Neuronal stem cell (in vitro differentiated cells): Measurements from ENCODE around the gene LPAR1.

Experiments
- DNase-seq: peaks from one replicate; pipeline ENCODE4 v3.0.0-alpha.2; 2013; ENCODE audit warnings: low spot score
- H2AFZ ChIP-seq: one replicate; pipeline ENCODE4 v1.6.1; 2013; ENCODE audit warnings: mild to moderate bottlenecking, low read length, inconsistent platforms
- H2AK5ac ChIP-seq: 2 replicates; pipeline ENCODE4 v1.6.1; 2013; ENCODE audit warnings: low read depth, mild to moderate bottlenecking, inconsistent platforms, low read length, moderate library complexity, mixed read lengths
- H2BK120ac ChIP-seq: 2 replicates; pipeline ENCODE4 v1.6.1; 2013; ENCODE audit warnings: low read depth, mild to moderate bottlenecking, inconsistent platforms, low read length, moderate library complexity, mixed read lengths
- H2BK12ac ChIP-seq: one replicate; pipeline ENCODE4 v1.6.1; 2013; ENCODE audit warnings: low read length, inconsistent platforms
- H2BK15ac ChIP-seq: 2 replicates; pipeline ENCODE4 v1.6.1; 2013; ENCODE audit warnings: mild to moderate bottlenecking, low read length, inconsistent platforms, mixed read lengths
- H2BK5ac ChIP-seq: one replicate; pipeline ENCODE4 v1.6.1; 2013; ENCODE audit warnings: inconsistent platforms, mild to moderate bottlenecking, low read length, moderate library complexity
- H3K14ac ChIP-seq: one replicate; pipeline ENCODE4 v1.6.1; 2013; ENCODE audit warnings: low read length, inconsistent platforms
- H3K18ac ChIP-seq: 2 replicates; pipeline ENCODE4 v1.6.1; 2013; ENCODE audit warnings: low read length, inconsistent platforms
- H3K23ac ChIP-seq: 2 replicates; pipeline ENCODE4 v1.6.1; 2013; ENCODE audit warnings: low read depth, mild to moderate bottlenecking, mixed read lengths, low read length, inconsistent platforms; ENCODE audit not compliant: poor library complexity
- H3K27ac ChIP-seq: replicated peaks from 3 replicates; pipeline ENCODE4 v1.5.1; 2013; ENCODE audit warnings: low read length, inconsistent platforms
- H3K27me3 ChIP-seq, 3 experiments: 2 replicates each; pipeline ENCODE4 v1.6.1; 2013; ENCODE audit warnings: low read length in 3 of 3, mild to moderate bottlenecking in 2 of 3, inconsistent platforms in 1 of 3, low read depth in 1 of 3, mixed read lengths in 1 of 3, moderate library complexity in 1 of 3; ENCODE audit not compliant: control insufficient read depth in 3 of 3, insufficient read depth in 3 of 3
- H3K36me3 ChIP-seq, 2 donors: replicated peaks in 1 of 2; 2 replicates each; pipeline ENCODE4 v1.6.1; 2013; ENCODE audit warnings: low read length in 2 of 2; ENCODE audit not compliant: control insufficient read depth in 2 of 2, insufficient read depth in 2 of 2
- H3K4ac ChIP-seq: 2 replicates; pipeline ENCODE4 v1.6.1; 2013; ENCODE audit warnings: inconsistent platforms, mild to moderate bottlenecking, low read length, moderate library complexity
- H3K4me1 ChIP-seq, 2 donors: 1 replicate in 1 of 2; 2 replicates in 1 of 2; pipeline ENCODE4 v1.6.1; 2013; ENCODE audit warnings: low read length in 2 of 2, low read depth in 1 of 2; ENCODE audit not compliant: control insufficient read depth in 2 of 2, insufficient read depth in 1 of 2
- H3K4me2 ChIP-seq: one replicate; pipeline ENCODE4 v1.6.1; 2013; ENCODE audit warnings: mild to moderate bottlenecking, low read length, inconsistent platforms; ENCODE audit not compliant: insufficient read depth, poor library complexity, severe bottlenecking
- H3K4me3 ChIP-seq, 2 donors: 2 replicates each; pipeline ENCODE4 v1.5.1; 2013; ENCODE audit warnings: low read length in 2 of 2, mild to moderate bottlenecking in 2 of 2, inconsistent platforms in 1 of 2, moderate library complexity in 1 of 2
- H3K79me1 ChIP-seq: one replicate; pipeline ENCODE4 v1.6.1; 2013; ENCODE audit warnings: low read depth, mild to moderate bottlenecking, inconsistent platforms, low read length, moderate library complexity
- H3K9ac ChIP-seq: one replicate; pipeline ENCODE4 v1.6.1; 2013; ENCODE audit warnings: mild to moderate bottlenecking, low read depth, low read length, inconsistent platforms; ENCODE audit not compliant: poor library complexity
- H3K9me3 ChIP-seq, 2 donors: replicated peaks in 1 of 2; 2 replicates each; pipeline versions ENCODE3 to v1.6.1; 2013; ENCODE audit warnings: low read length in 2 of 2, mild to moderate bottlenecking in 2 of 2, inconsistent platforms in 1 of 2, low read depth in 1 of 2, mixed read lengths in 1 of 2, moderate library complexity in 1 of 2; ENCODE audit not compliant: control insufficient read depth in 2 of 2, insufficient read depth in 1 of 2
- H4K8ac ChIP-seq: one replicate; pipeline ENCODE4 v1.6.1; 2013; ENCODE audit warnings: low read depth, mild to moderate bottlenecking, inconsistent platforms, low read length, moderate library complexity
- H4K91ac ChIP-seq: one replicate; pipeline ENCODE4 v1.6.1; 2013; ENCODE audit warnings: low read length, low read depth, mild to moderate bottlenecking, inconsistent platforms; ENCODE audit not compliant: poor library complexity
- WGBS, 2 donors: extraction: QIAGEN DNeasy Blood & Tissue Kit; methylation state at CpG; one replicate each; pipeline ENCODE4 v1.1.7; 2013; ENCODE audit warnings: missing lambda C conversion rate in 2 of 2, mixed read lengths in 1 of 2; ENCODE audit not compliant: insufficient read length in 2 of 2, insufficient replicate concordance in 1 of 2; ENCODE audit errors: extremely low coverage in 2 of 2; 5-methylcytosine and 5-hydroxymethylcytosine counted together

Gene LPAR1

DNA sequence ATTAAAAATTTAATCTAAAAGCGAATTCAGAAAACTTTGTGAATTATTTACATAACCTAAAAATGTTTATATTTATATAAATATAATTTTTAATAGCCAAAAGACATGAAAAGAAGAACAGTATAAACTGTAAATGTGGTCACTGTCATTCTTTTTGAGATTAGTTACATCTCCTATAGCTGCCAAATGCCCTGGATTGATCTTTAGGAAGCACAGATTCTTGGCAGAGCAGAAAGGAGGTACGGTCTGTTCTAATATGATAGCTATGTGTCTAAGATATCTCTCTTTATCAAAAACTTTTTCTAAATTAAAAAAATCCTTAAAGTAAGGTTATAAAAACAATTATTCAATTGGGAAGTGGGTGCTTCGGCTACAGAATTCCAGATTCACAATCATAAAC is 151.0 kb downstream of the LPAR1 start:
- Histone ChIP-seq H3K14ac (no peak overlapping the region), H3K4me2 (no peak overlapping the region), H2BK15ac (no peak overlapping the region), H3K23ac (no peak overlapping the region), H3K27me3 (no peaks in the 10 kb centered on the region), H3K9ac (no peak overlapping the region), H4K91ac (no peak overlapping the region), H3K4me3 (no peak overlapping the region), H3K9me3 (peaks cover 0 to 3% of the 10 kb centered on the region in 2 donors), H3K4me1 (peaks cover 0 to 1% of the 10 kb centered on the region in 2 donors), H4K8ac (no peak overlapping the region), H2AK5ac (no peak overlapping the region), H3K79me1 (no peaks in the 10 kb centered on the region), H2BK12ac (no peak overlapping the region), H3K36me3 (no peaks in the 10 kb centered on the region), H3K18ac (no peak overlapping the region), H2AFZ (no peak overlapping the region), H3K4ac (no peak overlapping the region), H2BK5ac (no peak overlapping the region), H2BK120ac (no peak overlapping the region), H3K27ac (no peak overlapping the region)
- no peak for DNase-seq
- no CpG with 5 or more reads among the region's 3 CpGs for WGBS, 2 donors

DNA sequence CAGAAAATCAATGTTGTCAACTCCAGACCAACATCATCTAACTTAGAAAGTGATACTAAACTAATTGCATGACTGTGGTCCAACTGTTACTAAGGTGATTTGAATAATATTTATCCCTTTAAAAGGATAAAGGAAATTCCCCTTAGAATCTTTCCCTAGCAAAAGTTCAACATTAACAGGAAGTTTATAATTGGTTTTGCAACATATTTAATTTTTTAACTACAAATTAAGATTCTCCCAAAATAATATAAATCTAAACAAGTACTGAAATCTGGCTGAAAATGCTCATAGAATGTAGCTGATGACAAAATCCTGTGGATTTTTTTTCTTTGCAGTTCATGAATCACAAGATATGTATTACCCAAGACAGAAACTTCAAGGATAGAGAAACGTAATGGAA is 151.4 kb downstream of the LPAR1 start:
- no peak for DNase-seq
- H2BK5ac ChIP-seq, result no peak overlapping the region
- no peak overlapping the region for H2AFZ ChIP-seq
- no peak overlapping the region for H2BK15ac ChIP-seq
- H2BK12ac ChIP-seq, result no peak overlapping the region
- peaks cover 0 to 1% of the 10 kb centered on the region in 2 donors for H3K4me1 ChIP-seq
- no peak overlapping the region for H3K23ac ChIP-seq
- no peak overlapping the region for H4K91ac ChIP-seq
- no peak overlapping the region for H3K14ac ChIP-seq
- H3K36me3 ChIP-seq, result no peaks in the 10 kb centered on the region
- H2AK5ac ChIP-seq, result no peak overlapping the region
- no peak overlapping the region for H3K9ac ChIP-seq
- no peak overlapping the region for H4K8ac ChIP-seq
- no peaks in the 10 kb centered on the region for H3K79me1 ChIP-seq
- no CpG with 5 or more reads among the region's 1 CpG for WGBS, 2 donors
- H3K4me3 ChIP-seq, result no peak overlapping the region
- H3K4me2 ChIP-seq, result no peak overlapping the region
- H3K27me3 ChIP-seq, result no peaks in the 10 kb centered on the region
- no peak overlapping the region for H3K18ac ChIP-seq
- H3K9me3 ChIP-seq, result peaks cover 0 to 3% of the 10 kb centered on the region in 2 donors
- no peak overlapping the region for H3K27ac ChIP-seq
- H2BK120ac ChIP-seq, result no peak overlapping the region
- no peak overlapping the region for H3K4ac ChIP-seq

DNA sequence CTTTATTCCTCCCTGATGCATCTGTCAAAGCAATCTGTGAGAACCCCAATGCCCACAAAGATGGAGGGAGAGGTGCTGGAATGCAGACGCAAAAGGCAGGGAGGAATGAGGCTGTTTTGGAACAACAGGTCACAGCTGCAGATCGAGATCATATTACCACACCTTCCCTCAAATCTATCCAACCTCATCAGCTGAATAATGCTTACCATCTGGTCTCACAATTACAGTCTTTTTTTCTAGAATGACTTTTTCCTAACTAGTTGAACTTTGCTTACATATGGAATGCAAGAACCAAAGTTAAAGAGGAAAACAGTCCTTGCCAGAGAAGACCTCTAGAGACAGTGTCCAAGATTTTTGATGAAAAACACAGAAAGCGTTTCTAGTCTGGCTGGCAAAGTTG is 158.1 kb downstream of the LPAR1 start:
- H2BK5ac ChIP-seq, result no peak overlapping the region
- H3K23ac ChIP-seq, result no peak overlapping the region
- peaks cover 2 to 4% of the 10 kb centered on the region in 2 donors for H3K9me3 ChIP-seq
- no peak overlapping the region for H3K27ac ChIP-seq
- H3K18ac ChIP-seq, result no peak overlapping the region
- H3K14ac ChIP-seq, result no peak overlapping the region
- H2AK5ac ChIP-seq, result no peak overlapping the region
- H3K27me3 ChIP-seq, result no peaks in the 10 kb centered on the region
- H3K4me2 ChIP-seq, result no peak overlapping the region
- no peak overlapping the region for H3K4me3 ChIP-seq
- no peak overlapping the region for H4K91ac ChIP-seq
- peaks cover 2 to 4% of the 10 kb centered on the region in 2 donors for H3K36me3 ChIP-seq
- H4K8ac ChIP-seq, result no peak overlapping the region
- DNase-seq, result no peak
- H2BK15ac ChIP-seq, result no peak overlapping the region
- no peak overlapping the region for H2BK12ac ChIP-seq
- no peak overlapping the region for H3K4ac ChIP-seq
- no peaks in the 10 kb centered on the region for H3K79me1 ChIP-seq
- H2BK120ac ChIP-seq, result no peak overlapping the region
- no CpG with 5 or more reads among the region's 3 CpGs for WGBS, 2 donors
- no peak overlapping the region for H2AFZ ChIP-seq
- H3K4me1 ChIP-seq, result peaks cover 4 to 25% of the 10 kb centered on the region in 2 donors
- H3K9ac ChIP-seq, result no peak overlapping the region

DNA sequence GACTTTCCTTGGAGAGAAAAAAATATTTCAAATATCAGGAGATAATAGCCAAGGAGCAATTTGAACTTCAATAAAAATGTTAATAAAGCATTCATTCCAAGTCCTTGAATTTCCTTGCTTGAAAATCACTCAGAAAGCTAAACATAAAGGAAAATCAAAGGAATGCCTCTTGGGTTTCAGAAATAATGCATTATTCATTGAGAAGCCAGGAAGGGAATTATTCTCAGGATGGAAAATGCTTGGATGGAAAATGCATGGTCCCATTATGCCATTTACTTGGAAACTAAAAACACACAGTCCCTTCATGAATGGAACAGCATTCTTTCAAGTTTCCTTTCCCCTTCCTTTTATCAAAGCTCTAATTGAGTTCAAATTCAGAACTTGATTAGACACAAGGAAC is 160.9 kb downstream of the LPAR1 start:
- Histone ChIP-seq H4K8ac (no peak overlapping the region), H2AFZ (peak overlapping the region; percentile 62), H3K4me3 (no peak overlapping the region), H3K4me1 (peaks cover 2 to 25% of the 10 kb centered on the region in 2 donors), H4K91ac (no peak overlapping the region), H3K79me1 (no peaks in the 10 kb centered on the region), H2BK5ac (no peak overlapping the region), H3K27me3 (no peaks in the 10 kb centered on the region), H3K4me2 (no peak overlapping the region), H3K9me3 (peaks cover 2 to 18% of the 10 kb centered on the region in 2 donors), H3K14ac (no peak overlapping the region), H3K9ac (no peak overlapping the region), H3K36me3 (peaks cover 2 to 27% of the 10 kb centered on the region in 2 donors), H3K23ac (no peak overlapping the region), H2BK15ac (no peak overlapping the region), H3K27ac (no peak overlapping the region), H2AK5ac (no peak overlapping the region), H2BK12ac (no peak overlapping the region), H3K18ac (no peak overlapping the region), H2BK120ac (no peak overlapping the region), H3K4ac (no peak overlapping the region)
- DNase-seq, result no peak
